ENCODE measurements around the gene MYLK2.

The MYLK2 gene

DNA sequence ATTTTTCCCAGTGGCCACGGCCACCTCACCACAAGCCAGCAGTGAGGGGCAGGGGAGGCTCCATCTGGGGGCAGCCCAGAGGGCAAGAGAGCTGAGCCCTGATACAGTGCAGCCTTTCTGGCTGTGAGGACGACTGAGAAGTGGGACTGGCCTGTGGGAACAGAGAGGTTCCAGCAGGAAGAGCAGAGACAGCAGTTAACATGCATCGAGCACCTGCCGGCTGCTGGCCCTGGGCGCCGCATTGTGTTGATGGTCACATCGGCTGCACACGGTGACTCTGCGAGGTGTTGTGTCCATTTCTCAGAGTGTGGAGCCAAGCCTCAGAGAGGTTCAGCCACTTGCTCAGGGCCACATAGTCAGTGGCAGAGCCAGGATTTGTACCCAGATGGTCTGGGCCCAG, 16.4 kb downstream of the MYLK2 start:
- no peak for DNase-seq (ENCODE audit: low read depth in 2 of 2)

DNA sequence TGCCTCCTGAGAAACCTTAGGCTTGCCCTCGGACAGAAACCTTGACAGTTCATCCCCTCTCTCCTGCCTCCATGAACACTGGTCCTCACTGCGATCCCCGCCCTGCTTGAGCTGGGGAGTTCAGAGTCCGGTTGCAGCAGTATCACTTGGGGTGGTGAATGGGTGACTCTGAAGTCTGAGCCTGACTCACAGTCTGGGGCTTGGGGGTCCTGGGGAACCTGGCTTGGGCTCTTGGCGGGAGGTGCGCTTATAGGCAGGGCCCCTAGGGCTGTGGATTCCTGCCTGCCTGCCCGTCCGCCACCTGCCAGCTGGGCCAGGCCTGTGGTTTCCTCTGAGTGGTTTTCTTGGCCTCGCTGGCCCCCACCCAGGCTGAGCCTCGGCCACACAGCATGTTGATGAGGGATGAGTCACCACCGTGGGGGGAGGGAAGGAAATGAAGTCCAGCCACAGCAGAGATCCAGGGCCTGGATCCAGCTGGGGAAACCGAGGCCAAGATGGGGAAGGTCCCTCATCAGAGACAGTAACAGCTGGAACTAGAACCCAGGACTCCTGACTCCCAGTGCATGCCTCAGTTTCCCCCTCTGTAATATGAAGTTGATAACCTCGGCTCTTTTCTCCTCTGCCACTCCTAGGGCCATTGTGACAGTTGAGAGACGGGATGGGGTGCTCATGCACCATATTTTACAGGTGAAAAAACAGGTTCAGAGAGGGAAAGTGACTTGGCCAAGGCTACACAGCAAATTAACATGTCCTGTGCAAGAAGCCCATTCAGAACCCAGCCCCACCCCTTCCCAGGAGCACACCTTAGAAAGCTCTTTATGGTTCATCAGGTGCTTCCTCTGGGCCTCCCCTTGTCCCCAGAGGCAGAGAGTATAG, 17.1 kb downstream of the MYLK2 start:
- DNase-seq (ENCODE audit: low read depth in 2 of 2): no peak

DNA sequence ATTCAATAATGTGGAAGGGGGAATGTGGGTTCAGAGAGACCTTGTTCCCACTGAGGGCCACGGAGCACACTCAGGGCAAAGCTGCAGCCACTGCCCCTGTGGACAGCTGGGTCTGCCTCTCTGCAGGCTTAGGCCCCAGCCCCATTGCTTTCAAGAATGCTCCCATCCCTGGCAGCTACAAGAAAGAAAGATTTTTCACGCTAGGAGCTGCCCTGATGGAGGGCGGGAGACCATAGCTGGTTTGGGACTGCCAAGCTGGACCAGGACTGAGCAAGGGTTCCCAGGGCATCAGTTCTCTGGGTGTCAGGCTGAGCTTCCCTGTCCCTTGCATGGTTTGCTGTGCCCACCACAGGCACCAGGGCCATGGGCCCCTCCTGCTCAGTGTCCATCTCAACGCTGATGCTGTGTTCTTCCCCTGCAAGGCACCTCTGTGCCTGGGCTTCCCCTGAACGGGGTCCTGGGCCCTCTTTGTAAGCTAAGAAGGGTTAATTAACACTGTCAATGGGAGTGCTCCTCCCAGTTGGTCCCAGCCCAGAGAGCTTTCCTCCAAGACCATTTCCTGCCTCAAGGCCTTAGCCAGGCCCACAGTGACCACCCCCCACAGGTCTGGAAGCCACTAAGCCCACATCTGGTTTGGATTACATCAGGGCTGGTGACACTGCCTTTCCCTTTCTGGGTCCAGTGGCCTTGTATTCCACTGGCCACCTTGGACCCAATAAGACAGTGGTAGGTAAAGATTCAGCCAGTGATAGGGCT, 17.9 kb downstream of the MYLK2 start:
- no peak for DNase-seq (ENCODE audit: low read depth in 2 of 2)

DNA sequence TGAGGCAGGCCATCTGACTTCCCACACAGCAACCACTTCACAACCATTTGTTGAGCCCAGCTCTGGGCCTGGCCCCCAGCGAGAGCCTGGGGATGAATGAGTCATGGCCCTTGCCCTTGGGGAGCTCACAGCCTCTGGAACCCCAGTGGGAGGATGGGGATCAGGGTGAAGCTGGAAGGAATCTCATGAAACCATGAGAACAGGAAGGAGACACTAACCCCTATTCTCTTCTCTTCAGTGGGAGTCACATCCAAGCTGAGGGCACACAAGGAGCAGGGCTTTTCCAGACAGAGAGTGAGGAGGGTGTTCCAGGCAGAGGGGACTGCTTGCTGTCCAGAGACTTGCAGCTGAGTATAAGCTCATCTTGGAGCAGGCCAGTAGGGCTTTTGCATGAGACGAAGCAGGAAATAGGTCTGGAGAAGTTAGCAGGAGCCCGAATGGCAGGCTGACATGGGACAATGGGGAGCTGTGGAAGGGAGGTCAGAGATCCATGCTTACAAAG, 18.8 kb downstream of the MYLK2 start:
- no peak for DNase-seq (ENCODE audit: low read depth in 2 of 2)

DNA sequence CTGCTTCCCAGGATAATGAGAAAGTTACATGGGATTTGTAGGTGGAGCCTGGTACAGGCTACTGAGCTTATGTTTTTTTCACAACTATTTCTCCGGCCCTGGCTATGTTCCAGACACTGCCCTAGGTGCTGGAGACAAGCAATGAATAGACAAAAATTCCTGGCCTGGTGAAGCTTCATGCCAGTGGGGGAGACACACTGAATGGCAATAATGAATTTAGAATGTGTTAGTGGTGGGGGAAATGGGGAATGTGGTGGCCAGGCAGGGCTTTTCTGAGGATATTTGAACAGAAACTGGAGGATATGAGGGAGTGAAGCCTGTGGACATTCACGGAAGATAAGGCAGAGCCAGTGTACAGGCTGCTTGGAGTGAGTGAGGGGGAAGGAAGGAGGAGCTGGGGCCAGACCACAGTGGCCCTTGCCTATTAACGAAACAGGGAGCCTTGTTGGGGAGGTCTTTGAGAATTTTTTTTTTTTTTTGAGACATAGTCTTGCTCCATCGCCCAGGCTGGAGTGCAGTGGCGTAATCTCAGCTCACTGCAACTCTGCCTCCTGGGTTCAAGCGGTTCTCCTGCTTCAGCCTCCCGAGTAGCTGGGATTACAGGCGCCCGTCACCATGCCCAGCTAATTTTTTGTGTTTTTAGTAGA, 19.6 kb downstream of the MYLK2 start:
- DNase-seq (ENCODE audit: low read depth in 2 of 2): no peak

DNA sequence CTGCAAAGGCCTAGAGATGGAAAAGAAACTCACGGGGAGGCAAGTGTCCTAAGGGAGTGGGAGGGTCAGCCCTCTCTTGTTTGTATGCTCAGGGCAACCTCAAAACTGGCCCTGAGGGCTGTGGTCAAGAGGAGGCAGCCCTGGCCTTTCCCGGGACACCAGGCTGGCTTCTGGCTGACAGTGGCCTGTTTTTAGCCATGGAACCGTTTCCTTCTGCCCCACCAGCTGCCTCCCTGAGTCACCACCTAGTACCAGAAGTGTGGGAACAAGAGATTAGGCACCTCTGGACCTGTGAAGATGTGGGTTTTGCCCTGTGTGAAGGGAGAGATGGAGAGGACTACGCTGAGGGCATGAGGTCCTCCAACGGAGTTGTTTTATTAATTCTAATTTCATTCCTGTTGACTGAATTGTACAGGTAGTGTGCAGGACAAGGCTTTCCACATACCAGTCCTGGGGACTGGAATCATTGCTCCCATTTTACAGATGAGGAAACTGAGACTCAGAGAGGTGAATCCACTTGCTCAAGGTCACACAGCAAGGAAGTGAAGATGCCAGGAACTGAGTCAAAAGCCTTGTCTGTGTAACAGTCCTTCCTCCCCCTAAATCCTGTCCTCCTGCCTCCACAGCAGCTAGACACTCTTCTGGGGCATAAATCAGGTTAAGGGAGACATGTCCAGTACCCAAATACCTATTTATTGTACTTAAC, 20.8 kb downstream of the MYLK2 start:
- no peak for DNase-seq (ENCODE audit: low read depth in 2 of 2)

DNA sequence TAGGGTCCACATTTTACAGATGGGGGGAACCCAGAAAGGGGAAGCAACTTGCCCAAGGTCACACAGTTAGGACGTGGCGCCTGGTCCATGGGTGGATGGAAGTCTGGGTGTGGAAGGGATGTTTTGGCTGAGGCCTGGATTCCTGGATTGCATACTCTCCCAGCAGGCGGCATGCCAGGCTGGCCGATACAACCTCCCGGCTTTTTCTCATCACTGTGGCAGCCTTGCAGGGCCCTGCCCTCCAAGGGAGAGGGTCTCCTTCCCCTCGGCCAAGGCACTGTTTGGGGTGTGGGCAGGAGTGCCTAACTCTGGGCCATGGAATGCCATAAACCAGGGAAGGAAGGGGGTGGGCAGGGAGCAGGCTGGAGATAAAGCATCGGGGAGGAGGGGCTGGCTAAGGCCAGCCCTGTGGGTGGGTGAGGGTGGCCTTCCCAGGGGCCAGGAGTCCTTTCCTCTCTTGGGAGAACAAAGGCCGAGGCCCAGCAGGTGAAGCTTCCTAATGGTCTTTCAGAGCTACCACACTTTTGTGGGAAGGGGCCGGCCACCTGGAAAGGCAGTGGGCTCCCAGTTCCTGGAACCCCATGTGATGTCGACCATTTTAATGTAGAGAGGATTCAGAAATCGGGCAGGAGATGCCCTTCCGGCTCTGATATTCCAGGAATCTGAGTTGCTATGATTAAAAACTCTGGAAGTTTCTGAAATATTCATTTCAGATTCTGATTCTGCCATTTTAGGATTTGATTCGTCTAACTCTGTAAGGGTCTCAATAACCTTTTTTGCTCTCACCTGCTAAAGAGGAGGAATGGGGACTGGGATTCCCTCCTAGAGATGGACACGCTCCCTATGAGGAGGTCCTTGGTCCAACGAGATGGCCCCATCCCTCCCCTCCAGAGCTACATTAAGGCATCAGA, 22.0 kb downstream of the MYLK2 start:
- no peak for DNase-seq (ENCODE audit: low read depth in 2 of 2)

DNA sequence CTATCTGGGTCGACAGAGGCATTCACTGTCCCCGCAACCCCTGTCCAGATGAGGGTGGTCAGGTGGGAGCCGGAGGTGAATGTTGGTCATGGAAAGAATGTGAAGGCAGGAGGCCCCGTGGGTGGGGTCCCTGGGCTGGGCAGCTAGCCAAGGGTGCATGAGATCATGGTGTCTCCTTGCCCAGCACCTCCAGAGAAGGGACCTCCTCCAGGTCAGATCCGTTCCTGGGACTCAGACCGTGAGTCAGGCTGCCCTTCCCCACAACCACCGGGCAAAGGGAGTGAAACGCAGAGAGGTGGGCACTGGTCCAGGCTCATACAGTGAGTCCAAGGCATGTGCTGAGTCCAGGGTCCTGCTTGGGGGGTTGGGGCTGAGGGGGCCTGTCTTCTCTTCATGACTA, 22.8 kb downstream of the MYLK2 start:
- no peak for DNase-seq (ENCODE audit: low read depth in 2 of 2)

DNA sequence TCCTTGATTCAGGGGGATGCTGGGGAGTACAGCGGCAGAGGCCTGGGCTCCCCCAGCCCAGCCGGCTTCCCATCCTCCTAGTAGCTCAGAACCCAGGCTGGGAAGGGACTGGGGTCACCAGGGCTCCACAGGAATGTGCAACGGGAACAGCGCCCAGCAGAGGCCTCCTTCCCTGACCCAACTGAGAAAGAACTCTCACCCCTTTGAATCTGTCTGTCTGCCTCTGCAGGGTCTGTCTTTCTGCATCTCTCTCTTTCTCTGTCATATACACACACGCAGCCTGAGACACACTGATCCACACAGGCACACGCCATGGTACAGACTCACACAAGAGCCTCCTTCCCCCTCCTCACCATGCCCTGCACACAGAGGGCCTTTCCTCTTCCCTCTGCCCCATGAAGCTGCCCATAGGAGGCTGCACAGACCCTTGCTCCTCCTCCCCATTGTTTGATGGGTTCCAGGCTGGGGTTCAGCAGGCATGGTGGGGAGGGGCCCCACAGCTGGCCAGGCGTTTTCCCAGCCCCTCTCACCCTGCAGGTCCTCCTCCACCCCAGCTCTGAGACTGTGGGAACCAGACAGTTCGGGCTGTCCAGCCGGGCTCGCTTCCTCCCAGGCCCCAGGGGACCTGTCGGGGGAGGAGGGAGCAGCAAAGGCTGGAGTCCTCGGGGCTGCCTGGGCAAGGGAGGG, 23.5 kb downstream of the MYLK2 start:
- no peak for DNase-seq (ENCODE audit: low read depth in 2 of 2)

DNA sequence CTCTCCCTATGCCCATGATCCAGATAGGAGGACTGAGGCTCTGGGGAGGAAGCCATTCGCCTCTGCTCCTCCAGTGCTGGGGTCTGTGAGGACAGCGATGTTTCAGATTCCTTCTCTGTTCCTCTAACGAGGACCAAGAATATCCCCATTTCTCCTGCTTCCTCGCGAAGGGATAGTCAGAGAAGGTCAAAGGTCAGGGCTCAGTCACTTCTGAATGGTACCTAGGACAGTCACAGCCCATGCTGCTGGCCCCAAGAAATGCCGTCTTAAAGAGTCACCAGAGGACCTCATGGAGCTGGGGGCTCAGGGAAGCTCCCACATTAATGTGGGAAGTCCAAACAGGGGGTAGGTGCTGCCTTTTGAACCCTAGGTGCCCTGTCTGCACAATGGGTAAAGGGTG, 24.1 kb downstream of the MYLK2 start:
- no peak for DNase-seq (ENCODE audit: low read depth in 2 of 2)

DNA sequence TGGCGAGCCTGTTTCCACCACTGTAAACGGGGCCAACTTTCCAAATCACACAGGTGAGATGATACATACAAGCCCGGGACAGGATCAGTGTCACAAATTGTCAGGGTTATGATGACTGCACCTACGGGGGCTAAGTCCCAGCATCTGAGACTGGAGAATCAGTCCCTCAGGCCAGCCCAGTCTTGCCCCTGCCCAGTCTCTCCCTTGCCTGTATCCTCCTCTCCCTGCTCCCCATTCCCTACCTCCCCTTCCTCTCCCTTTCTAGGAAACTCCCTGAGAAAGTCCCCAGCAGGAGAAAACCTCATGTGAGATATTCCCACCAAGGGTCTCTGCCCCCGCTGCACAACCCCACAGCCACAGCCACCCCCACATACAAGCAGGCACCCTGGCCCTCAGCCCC, 24.7 kb downstream of the MYLK2 start:
- no peak for DNase-seq (ENCODE audit: low read depth in 2 of 2)

DNA sequence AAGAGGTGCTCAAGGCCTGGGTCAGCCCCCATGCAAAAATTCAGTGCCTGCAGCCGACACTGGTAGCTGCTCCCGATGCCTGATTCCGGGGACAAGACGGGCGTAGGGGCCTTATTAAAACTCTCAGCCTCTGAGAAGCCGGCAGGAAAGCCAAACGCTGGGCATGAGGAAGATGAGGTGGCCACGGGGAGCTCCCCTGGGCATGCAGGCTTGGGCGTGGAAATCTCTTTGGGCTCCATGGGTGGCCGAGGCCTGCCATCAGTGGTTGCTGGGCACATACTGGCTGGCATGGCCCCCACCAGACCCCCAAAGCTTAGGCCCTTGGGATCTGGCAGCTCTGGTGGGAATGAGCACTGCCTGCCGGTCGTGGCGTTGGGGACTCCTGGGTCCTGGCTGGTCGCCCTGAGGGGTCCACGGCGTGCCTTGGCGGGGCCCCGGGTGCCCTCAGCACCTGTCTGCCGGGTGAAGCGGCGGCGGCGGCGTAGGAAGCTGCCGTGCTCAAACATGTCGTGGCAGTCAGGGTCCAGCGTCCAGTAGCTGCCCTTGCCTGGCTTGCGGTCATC, 25.7 kb downstream of the MYLK2 start:
- DNase-seq (ENCODE audit: low read depth in 2 of 2): no peak

DNA sequence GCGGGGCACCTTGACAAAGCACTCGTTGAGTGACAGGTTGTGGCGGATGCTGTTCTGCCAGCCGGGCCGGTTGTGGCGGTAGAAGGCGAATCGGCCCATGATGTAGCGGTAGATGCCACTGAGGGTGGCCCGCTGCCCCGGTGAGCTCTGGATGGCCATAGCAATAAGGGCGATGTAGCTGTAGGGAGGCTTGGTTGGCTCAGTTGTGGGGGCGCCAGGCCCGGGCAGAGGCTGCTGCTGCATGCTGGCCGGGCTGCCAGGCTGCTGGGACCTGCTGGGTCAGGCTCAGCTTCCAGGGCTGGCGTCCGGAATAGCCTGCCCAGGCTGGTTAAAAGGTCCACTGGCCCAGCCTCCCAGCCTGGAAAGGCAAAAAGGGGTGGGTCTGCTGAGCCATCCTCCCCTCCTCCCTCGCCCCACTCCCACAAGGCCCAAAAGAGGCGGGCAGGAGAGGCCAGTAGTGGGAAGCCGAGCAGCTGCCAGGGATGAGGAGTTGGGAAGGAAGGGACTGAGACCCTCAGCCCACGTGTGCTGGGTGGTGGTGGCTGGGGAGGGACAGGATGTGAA, 26.2 kb downstream of the MYLK2 start, which contains the start of gene FOXS1:
Gene FOXS1 (minus strand): TSS at position 305 of the 564 bp plus-strand sequence. CDS start 62 bp downstream, at position 243.
- no peak for DNase-seq (ENCODE audit: low read depth in 2 of 2)

DNA sequence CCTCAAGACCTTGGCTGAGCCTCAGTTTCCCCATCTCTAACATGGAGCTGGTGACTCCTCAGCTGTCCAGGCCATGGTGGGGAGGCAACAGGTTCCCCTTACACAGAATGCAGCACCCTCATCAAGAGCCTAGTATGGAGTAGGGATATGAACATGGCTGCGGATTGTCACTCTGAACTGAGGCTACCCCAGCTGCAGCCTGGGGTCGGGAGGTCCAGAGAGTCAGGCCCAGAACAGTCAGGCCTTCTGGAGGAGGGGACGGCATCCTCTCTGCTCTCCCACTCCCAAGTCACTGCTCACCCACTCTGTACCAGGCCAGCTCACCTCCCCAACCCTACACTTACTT, 27.6 kb downstream of the MYLK2 start:
- DNase-seq (ENCODE audit: low read depth in 2 of 2): no peak

DNA sequence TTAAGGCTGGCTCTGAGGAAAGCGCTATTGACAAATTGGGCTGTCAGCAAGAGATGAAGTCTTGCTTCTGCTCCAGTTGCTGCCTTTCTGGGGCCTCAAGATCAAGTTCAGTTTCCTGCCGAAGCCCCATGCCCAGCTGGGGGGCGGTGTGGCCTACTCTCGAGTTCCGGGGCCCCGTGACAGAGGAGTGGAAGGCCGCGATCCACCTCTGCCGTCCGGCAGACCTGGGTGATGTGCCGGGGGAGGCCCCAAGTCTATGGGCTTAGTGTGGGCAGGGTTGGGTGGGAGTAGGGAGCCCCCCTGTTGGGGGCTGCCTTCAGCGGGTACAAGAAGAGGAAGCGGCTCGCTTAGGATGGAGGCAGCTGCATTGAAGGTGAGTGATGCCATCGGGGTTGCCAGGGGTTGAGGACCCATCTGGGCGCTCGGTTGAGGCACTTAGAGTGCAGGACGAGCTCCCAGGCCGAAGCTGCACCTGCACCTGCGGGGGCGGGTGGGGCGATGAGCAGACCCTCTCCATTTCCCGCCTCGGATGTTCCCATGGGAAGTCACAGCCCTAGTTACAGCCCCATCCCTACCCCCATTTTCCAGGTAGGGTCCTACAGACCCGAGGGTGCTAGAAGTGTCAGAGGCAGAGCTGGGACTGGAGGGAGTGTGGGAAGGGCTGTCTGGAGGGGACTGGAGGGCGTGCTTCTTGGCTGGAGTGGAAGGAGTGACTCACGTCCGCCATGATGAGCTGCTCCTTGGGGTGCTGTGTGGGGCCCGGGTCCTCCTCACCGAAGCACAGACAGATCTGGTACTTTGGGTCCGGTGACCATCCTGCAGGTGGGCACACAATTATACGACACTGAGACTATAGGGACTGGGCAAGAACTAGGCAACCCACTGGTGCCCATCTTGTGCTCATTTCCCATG, 29.2 kb downstream of the MYLK2 start:
- DNase-seq (ENCODE audit: low read depth in 2 of 2): no peak

DNA sequence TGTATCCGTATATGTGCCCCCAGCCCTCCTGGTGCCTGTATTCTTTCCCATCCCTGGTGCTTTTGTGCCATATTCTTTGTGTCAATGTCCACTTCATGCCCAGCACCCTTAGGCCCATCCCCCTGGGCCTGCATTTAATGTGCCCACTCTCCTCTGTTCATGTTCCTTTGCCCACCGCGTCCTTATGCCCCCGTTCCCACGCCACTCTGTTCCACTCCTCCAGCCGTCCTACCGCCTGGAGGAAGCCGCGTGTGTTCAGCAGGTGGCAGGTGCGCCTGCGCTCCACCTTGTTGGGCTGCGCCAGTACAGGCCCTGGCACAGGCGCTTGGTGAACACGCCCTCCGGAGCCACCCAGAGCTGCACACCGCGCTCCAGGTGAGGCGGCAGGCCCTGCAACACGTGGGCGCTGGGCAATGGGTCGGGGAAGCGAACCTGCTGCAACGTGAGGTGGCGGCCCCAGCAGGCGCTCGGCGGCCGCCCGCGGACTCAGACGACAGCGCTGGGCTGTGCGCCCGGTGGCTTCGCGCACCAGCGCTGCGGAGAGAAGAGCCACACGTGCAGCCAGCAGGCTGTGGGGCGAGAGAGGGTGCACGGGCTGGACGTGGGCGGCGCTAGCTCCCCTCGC, 30.3 kb downstream of the MYLK2 start:
- no peak for DNase-seq (ENCODE audit: low read depth in 2 of 2)

DNA sequence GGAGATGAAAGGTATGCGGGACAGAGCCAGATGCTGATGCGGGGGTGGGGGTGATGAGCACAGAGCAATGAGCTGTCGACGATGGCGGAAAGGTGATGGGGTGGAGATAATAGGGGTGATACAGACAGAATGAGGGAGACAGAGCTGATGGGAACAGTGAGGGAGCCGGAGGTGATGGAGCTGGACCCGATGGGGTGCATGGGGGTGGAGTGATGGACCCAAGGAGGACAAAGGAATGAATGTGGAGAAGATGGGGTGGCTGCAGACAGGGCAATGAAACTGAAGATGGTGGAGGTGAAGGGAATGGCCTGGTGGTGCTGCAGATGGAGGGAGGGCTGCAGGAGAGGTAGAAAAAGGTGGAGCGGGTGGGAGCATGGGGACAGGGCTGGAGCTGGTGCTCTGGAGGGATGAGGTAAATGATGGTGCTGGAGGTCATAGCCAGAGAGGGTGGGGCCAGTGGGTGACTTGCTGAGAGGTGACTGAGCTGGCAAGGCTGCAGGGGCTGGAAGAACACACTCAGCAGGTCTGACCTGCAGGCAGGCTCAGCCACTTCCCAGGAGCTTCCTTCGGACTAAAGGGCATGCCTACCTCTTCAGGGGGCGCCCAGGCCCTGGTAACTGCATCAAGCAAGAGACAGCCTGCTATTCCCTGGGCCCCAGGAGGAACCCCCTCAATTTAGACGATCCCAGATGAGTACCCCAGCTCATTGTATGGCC, 32.2 kb downstream of the MYLK2 start:
- no peak for DNase-seq (ENCODE audit: low read depth in 2 of 2)

Data from stimulated activated CD4-positive, alpha-beta T cell treated with anti-CD3 and anti-CD28 coated beads, Interleukin-1b, Interleukin-23, amount 100 ng/mL, for 4 hours (primary cell).